Stimulated activated naive CD8-positive, alpha-beta T cell treated with anti-CD3 and anti-CD28 coated beads, Interleukin-15, Interleukin-2, amounts not matched to agents 100 U/mL and 50 U/mL, for 24 hours (primary cell): ENCODE data around the gene WDR89.
"Not testable (repeated sequence)": the region's sequence is repeated elsewhere in the genome, so short reads cannot be mapped to it uniquely, and the experiment has no call there.

Experiments
- ATAC-seq: fragments of 150-1000 bp; cut with Tn5 transposase; one replicate; pipeline ENCODE4 v1.10.0; 2021
- DNase-seq: peaks from one replicate; pipeline ENCODE4 v3.0.0; 2021

Gene WDR89, protein sequence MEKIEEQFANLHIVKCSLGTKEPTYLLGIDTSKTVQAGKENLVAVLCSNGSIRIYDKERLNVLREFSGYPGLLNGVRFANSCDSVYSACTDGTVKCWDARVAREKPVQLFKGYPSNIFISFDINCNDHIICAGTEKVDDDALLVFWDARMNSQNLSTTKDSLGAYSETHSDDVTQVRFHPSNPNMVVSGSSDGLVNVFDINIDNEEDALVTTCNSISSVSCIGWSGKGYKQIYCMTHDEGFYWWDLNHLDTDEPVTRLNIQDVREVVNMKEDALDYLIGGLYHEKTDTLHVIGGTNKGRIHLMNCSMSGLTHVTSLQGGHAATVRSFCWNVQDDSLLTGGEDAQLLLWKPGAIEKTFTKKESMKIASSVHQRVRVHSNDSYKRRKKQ

DNA sequence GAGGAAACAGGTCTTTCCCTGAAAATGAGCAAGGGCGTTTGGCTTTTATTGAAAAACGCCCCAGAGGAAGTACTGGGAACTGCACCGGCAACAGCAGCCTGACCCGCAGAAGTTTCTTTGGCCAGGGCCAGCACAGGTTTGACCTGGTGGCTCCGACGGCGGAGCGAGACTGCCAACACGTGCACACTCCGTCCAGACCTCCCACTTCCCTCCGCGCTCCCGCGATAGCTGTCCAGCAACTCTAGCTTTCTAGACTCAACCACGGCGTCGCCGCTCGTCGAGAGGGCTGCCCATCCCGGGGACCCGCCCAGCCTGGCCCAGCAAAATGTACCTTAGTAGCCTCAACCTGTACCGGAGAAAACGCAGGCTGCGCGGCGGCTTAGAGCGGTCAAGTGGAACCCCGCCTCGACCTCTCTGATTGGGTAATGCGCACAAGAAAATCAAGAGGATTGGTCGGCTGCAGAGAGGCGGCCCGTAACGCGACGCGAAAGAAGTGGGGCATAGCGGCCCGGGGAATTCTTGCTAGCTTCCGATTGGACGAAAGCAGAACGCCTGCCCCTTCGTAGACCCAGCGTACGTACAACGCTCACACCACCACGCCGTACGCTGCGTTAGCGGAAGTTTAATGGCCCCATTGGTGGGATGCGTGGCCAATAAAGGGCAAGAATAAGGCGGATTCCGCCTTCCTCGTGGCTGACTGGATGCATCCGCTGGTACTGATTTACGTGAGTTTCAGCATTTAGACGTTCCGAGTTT lies at the start of gene WDR89:
WDR89 (minus strand) TSS at position 399 of the 756 bp plus-strand sequence. CDS start 41,929 bp downstream, outside the sequence.
- peak; percentile 94 for ATAC-seq

DNA sequence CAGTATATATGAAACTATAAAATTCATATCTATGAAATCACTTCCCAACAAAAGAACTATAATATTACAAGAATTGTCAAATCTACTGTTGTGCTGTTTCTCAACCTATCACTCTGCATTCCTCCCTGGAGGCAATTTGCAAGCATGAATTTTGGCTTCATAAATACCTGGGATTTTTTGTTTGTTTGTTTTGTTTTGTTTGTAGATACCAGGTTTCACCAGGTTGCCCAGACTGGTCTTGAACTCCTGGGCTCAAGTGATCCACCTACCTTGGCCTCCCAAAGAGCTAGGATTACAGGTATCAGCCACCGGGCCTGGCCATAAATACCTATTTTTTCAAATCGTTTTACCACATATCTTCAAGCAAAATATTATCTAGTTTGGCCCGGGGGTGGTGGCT lies 47.5 kb upstream of the WDR89 start:
- no peak for ATAC-seq
- DNase-seq, result no peak

More for the DNA sequence above, at the start of gene WDR89:
- DNase-seq, result peak; percentile 92

DNA sequence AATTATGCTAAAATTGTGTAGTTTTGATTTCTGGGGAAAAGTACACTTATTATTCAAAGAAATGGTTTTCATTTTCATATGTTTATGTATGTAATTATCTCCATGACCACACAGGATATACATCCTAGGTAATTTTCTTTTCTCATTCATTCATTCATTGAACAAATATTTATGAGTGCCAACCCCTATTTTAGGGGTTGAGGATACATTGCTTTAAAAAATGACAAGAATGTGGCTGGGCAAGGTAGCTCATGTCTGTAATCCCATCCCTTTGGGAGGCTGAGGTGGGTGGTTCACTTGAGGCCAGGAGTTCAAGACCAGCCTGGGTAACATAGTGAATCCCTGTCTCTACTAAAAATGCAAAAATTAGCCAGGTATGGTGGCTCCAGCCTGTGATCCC lies 45.3 kb upstream of the WDR89 start:
- no peak for ATAC-seq
- DNase-seq, result no peak

DNA sequence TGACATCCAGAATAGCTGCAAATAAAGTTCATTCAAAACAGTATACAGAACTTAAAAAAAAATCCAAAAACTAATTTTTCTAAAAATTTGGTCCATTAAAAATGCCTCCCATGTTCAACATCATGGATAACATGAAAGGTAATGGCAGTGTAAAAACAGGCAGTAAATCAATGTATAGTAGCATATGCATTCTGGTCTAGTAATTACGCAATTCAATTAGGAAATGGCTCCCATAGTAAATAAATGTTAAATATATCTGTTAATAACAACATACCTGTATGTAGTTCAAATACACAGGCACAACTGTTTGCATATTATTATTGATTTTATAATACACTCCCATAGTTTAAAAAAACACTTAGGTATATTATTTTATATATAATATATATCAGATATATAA lies 43.7 kb upstream of the WDR89 start:
- ATAC-seq (no peak), DNase-seq (no peak)

DNA sequence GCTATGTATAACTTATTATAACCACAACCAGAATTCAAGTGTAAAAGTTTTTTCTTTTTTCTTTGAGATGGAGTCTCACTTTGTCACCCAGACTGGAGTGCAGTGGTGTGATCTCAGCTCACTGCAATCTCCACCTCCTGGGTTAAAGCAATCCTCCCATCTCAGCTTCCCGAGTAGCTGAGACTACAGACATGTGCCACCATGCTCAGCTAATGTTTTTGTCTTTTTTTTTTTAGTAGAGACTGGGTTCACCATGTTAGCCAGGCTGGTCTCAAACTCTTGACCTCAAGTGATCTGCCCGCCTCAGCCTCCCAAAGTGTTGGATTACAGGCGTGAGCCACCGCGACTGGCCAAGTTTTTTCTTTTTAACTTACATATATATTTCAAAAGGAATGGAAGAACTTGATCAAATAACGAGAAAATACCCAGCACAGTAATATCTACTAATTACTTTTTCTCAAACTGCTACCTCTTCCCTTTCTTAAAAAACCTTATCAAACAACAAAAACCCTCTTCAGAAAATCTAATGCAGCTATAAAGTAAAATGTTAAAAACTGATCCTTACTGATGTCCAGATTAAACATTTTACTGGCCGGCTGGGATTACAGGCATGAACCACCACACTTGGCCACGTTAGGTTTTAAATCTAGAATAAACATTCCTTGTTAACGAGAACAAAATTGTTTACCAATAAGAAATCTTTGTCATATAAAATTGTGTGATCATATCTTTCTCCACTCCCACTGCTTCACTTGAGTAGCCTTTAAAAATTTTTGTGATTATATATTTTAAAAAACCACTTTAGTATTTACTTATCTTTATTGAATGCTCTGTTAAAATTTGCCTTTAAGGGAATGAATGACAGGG lies 41.3 kb upstream of the WDR89 start:
- DNase-seq (no peak), ATAC-seq (no peak)

DNA sequence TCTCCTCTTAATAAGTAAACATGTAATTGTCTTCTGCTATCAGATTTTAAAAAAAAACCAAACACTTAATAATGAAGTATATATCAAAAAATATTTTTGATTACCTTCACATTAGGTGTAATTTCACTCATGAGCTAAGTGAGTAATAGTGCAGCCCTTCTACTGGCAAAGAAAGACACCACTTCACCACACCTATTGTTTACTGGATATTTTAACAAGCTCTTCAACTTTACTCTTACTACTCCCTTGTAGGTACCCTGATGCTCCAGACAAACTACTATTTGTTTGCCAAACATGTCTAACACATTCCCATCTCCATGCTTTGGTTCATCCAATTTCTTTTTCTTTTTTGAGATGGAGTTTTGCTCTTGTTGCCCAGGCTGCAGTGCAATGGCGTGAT lies 36.9 kb upstream of the WDR89 start:
- ATAC-seq (no peak), DNase-seq (no peak)

DNA sequence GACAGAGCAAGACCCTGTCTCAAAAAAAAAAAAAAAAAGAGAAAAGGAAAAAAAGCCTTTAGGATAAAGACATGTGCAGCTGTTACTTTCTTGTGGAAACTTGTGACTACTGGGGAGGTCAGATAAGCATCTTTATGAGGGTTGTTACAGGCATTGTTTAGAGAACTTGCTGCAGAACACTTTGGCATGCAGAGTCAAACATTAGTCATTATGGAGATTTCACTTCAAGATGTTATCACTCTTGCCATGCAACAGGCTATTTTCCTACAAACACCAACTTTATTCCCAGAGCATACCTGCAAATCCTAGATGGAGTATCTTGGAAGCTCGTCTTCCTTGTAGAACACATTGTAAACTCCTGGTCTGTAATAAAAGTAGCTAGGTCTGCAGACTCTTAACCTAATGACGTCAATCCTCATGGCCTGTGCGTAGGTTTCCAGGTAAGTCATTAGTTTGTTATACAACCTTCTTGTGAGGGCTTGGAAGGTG lies 36.3 kb upstream of the WDR89 start:
- DNase-seq, result no peak

DNA sequence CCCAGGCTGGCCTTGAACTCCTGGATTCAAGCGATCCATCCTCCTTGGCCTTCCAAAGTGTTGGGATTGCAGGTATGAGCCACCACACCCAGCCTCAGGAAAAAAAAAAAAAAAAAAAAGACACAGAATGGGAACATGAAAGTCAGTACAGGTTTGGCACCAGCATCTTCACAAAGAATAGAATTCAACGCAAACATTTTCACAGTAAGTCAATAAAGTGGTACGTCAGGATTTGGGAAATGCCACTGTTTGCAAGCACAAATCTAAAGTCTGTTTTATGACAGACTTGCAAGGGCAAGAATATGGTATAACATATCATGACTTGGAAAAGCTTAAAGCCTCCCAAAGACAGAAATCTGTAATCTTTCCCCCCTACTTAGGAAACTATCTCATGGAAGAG lies 34.9 kb upstream of the WDR89 start:
- DNase-seq (no peak), ATAC-seq (no peak)

More for the DNA sequence above, 36.3 kb upstream of the WDR89 start:
- no peak for ATAC-seq

DNA sequence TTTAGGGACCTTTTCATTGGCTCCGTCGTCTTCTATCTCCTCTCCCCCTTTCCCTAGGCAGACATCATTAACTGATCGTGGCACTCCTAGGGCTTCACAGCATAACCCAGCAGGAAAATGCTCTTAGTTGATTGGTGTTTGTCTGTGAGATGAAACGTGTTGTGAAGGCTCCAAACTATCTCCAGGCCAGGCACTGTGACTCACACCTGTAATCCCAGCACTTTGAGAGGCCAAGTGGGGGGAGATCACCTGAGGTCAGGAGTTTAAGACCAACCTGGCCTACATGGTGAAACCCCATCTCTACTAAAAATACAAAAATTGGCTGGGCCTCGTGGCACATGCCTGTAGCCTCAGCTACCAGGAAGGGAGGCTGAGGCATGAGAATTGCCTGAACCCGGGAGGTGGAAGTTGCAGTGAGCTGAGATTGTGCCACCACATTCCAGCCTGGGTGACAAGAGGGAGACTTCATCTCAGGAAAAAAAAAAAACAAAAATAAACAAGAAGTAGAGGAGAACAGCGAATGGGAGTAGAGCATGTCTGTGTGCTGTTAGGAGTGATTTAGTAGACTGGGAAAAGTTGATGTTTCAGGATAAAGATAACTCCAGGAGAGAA lies 32.3 kb upstream of the WDR89 start:
- no peak for ATAC-seq
- DNase-seq, result no peak

DNA sequence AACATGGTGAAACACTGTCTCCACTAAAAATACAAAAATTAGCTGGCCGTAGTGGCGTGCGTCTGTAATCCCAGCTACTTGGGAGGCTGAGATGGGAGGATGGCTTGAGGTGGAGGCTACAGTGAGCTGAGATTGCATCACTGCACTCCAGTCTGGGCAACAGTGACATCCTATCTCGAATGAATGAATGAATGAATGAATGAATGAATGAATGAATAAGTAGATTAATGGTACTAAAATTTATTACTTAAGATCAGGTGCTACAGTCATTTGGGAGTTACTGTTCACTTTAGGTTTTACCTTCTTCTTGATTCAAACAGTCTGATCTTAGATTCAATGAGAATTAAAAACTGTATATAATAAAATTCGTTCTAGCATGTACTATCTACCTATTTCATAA lies 31.6 kb upstream of the WDR89 start:
- no peak for DNase-seq
- no peak for ATAC-seq

DNA sequence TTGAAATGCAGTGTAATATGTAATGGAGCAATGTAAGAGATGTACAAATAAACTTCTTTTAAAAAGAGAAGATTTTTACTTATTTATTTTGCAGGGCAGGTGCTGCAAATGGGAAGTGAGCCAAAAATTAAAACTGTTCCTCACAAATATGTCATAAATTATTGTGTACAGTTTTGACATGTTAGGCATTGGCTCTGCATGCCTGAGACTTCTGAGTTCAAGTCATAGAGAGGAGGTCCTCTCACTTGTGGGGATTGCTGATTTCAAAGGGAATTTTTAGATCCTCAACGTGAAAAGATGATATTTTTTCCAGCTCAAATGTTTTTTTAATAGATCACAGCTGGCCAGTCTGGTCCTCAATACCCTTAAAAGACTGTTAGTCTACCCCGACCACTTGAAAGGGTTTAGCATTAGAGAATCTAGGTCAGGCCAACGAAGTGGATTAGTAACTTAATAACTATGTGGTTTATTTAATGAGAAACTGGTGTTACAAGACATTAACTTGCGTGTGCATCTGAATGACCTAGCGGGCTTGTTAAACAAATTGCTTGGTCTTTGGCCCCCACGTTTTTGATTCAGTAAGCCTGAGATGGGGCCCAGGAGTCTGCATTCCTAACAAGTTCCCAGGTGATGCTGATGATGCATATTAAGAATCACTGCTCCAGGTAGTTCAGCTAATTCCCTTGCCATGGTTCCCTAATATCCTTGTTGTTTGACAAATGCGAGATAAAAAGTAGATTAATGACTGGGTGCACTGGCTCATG lies 30.9 kb upstream of the WDR89 start:
- DNase-seq (no peak), ATAC-seq (no peak)

DNA sequence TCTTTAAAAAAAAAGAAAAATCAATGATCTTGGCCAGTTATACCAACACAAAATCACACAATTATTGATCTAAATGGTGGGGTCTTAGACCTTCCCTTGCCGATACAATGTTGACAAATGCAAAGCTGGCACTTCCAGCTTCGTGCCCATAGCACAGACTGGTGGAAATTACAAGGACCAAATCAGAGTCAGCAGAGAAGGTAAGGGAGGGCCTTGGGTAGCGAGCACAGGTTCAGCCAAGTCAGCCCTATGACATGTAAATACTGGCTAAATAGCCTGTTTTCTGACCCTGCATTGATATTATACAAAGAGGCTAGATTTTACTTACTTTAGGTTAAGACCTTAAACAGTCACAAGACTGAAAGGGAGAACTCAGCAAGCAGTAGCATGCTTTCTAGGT lies 30.3 kb upstream of the WDR89 start:
- DNase-seq, result no peak
- no peak for ATAC-seq

DNA sequence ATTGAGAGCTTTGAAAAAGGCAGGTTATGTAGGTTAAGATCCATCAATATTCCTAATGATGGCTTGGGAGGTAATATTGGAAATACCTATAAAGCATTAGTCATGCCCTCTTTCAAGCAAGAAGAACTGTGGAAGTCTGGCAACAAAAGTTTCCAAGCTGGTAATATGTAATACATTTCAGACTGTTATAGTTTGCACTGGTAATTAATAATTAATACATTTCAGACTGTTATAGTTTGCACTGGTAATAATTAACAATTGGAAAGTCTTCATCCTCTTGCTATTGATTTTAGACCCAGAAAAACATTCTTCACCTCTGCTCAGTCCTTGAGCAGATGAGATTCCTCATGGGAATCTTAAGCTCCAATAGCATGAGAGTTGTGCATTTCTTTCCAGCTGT lies 29.0 kb upstream of the WDR89 start:
- no peak for DNase-seq
- no peak for ATAC-seq

DNA sequence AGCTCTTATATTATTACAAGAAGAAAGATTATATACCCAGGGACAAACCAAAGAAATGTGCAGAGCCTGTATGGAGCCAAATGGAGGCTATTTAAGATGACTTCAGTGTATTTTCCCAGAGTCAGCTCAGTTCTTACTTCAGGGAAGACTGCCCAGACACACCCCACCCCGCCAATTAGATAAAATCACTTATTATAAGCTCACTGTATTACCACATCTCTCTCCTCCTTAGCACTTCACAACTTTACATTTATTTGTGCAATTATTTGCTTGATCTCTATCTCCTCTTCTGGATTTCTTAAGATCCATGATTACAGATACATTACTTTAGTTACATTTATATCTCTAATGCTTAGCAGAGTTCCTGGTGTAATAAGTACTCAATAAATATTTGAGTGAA lies 24.7 kb upstream of the WDR89 start:
- no peak for DNase-seq
- ATAC-seq, result no peak

DNA sequence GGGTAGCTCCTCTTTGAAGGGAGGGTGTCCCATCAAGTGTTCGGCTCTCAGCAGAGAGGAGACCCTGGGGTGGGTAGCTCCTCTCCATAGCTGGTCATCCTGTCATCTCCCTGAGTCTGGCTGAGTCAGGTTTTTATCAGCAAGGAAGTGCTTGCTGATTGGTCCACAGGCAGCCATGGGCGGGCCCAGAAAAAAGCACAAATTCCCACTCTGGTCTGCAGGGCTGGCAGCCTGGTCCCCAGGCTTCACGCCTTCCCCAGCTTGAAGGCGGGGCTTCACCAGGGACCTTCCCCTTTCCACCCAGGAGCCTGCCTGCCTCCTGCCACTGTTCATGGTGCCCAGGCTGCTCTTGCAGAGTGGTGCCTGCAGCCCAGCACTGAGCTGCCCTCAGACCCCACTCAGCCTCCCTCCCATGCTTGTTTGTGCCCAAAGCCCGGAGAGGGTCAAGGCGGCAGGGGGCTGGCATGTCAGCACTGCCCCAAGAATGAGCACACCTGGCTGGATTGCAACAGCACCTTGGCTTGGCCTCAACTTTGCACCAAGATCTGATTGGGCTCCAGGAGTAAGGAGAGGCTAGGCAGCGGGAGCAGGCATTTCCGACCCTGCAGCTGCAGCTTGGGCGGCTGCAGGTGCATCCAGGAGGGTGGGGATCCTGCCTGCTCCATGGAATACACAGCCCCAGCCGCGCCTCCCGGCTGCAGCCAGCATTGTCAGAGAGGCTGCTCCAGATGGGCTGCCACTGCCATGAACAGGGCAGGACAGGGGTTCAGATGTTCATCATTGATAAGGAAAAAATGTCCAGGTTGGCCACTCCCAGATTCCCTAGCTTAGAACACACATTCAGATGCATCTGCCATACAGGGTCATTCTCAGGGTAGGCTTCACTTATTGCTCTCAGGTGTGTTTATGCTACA lies 22.0 kb upstream of the WDR89 start:
- ATAC-seq (peak; percentile 40), DNase-seq (no peak)

DNA sequence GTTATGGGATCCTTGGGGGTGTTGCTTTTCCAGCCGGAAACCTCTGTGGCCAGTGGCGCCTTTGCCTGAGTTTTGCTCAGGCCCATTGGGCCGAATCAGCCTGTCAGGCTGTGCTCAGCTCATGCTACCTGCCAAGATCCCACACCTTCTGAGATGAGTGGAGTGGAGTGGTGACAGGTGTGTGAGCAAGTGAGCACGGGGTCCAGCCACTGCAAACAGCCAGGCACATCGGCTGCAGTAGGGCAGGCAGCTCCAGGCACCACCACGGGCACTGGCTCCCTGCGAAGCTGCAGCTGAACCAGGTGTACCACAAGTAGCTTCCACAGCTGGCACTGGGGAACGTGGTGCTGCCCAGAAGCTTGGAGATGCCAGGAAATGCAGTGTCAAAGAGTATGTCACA lies 21.1 kb upstream of the WDR89 start:
- DNase-seq (no peak), ATAC-seq (no peak)

DNA sequence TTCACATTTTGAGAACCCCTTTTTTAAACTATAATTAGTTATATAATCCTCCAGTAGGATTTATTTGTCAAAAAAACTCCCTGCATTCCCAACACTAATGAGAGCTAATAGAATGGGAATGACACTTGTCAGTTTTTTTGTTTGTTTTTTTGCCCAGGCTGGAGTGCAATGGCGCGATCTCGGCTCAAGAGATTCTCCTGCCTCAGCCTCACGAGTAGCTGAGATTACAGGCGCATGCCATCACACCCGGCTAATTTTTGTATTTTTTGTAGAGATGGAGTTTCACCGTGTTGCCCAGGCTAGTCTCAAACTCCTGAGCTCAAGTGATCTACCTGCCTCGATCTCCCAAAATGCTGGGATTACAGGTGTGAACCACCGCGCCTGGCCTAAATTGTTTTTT lies 20.2 kb upstream of the WDR89 start:
- ATAC-seq, DNase-seq: not testable (repeated sequence)

DNA sequence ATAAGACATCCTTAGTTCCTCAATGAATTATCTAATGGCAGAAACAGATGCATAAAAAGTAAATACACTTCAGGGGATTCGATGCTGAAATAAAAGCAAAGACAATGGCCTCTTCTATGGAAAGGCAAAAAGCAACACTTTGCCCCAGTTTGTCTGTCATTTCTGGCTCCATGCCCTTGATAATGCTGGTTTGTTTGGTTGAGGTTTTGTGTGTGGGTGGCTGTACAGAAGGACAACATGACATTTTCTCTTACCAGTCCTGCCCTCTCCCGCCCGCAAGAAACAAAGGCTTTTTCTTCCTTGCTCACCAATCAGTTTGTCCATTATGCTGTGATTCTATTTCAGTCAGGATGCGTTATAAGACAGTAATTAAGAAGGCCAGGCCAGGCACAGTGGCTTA lies 18.1 kb upstream of the WDR89 start:
- ATAC-seq, result no peak
- DNase-seq, result no peak

DNA sequence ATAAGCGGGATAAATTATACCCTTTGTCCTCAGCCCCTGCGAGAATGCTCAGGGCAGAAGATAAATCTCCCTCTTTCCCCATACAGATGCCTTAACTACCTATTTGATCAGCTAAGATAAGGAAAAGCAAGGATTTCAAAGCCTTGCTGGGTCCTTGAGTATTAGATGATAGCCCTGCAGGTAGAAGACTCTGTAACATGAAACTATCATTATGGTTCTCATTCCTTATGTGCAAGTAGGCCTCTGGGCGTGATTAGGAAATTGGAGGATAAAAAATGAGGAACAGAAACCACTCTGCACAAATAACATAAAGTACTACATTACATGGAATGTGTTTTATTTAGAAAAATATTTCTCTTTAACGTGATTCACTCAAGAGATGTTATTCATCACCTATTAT lies 14.5 kb upstream of the WDR89 start:
- ATAC-seq (no peak), DNase-seq (no peak)

DNA sequence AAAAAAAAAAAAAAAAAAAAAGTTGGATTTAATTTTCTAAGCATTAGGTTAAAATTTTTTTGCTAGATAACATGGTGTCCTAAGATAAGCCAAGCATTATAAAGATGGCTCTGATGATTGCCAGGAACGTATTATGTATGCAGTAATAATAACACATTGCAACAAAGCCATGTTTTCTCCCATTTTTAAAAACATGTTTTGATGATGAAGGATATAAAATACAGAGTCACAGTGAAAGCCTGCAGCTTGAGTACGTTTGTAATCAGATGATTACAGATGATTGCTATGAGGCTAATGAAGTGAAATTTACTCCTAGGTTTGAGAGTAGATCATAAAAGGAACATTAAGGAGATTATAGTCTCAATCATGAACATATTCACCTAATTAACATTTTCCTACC lies 13.3 kb upstream of the WDR89 start:
- no peak for ATAC-seq
- no peak for DNase-seq
